HEK293 (cell line): Measurements from ENCODE around the gene PPP2R3A.

Experiments used
- CTCF ChIA-PET: fragments of 350-600 bp; formaldehyde crosslinking; extraction: SDS; loops from one replicate; lab custom pipeline; 2021; ENCODE audit warnings: antibody characterized with exemption; lab: Yijun Ruan, JAX
- POLR2A ChIA-PET: fragments of 300-600 bp; formaldehyde crosslinking; extraction: SDS; loops from one replicate; lab custom pipeline; 2020; ENCODE audit warnings: antibody characterized with exemption, inconsistent platforms; lab: Yijun Ruan, JAX
- H3K27ac ChIP-seq: fragments of 200-500 bp; sonication (Bioruptor generic); 2 replicates; pipeline ENCODE4 v1.5.1; 2014; ENCODE audit warnings: low read depth, low read length, control low read depth, inconsistent platforms; ENCODE audit errors: extremely low read depth
- H3K36me3 ChIP-seq, 2 experiments: fragments of 200-500 bp in 1 of 2; sonication (Bioruptor generic) in 1 of 2; 1 replicate in 1 of 2; 2 replicates in 1 of 2; pipeline ENCODE4 v1.5.1; 2014 to 2017; ENCODE audit warnings: inconsistent platforms in 2 of 2, low read length in 2 of 2; ENCODE audit not compliant: control insufficient read depth in 2 of 2, insufficient read depth in 1 of 2
- H3K4me1 ChIP-seq: fragments of 200-500 bp; sonication (Bioruptor generic); 2 replicates; pipeline ENCODE4 v1.5.1; 2014; ENCODE audit warnings: mild to moderate bottlenecking, low read length, inconsistent platforms; ENCODE audit not compliant: control insufficient read depth, insufficient read depth
- H3K4me3 ChIP-seq: 2 replicates; pipeline ENCODE4 v1.5.1; 2011; ENCODE audit warnings: low read depth, mild to moderate bottlenecking, control low read depth, low read length, moderate library complexity
- H3K9me3 ChIP-seq: fragments of 200-500 bp; sonication (Bioruptor generic); 2 replicates; pipeline ENCODE4 v1.5.1; 2014; ENCODE audit warnings: low read depth, low read length, inconsistent platforms; ENCODE audit not compliant: control insufficient read depth, insufficient read depth
- GFI1B ChIP-seq: fragments of 450-650 bp; formaldehyde crosslinking; IDR thresholded peaks from 2 replicates; pipeline ENCODE4 v1.5.1; 2016; ENCODE audit warnings: missing biosample characterization, missing genetic modification characterization
- GLI2 ChIP-seq: fragments of 450-650 bp; formaldehyde crosslinking; IDR thresholded peaks from 2 replicates; pipeline ENCODE4; 2017; ENCODE audit warnings: missing biosample characterization, missing genetic modification characterization, low read depth, borderline replicate concordance
- KLF9 ChIP-seq: fragments of 450-650 bp; formaldehyde crosslinking; IDR thresholded peaks from 2 replicates; pipeline ENCODE4 v1.5.1; 2016; ENCODE audit warnings: missing biosample characterization, missing genetic modification characterization, low read depth
- MEIS1 ChIP-seq: sonication (generic); formaldehyde crosslinking; IDR thresholded peaks from 2 replicates; pipeline ENCODE4 v1.8.1; 2022; ENCODE audit warnings: missing genetic modification reagents, mild to moderate bottlenecking, borderline replicate concordance
- REPIN1 ChIP-seq: fragments of 450-650 bp; formaldehyde crosslinking; IDR thresholded peaks from 2 replicates; pipeline ENCODE4 v1.5.1; 2017; ENCODE audit warnings: missing biosample characterization, missing genetic modification characterization, low read depth
- SALL2 ChIP-seq: fragments of 450-650 bp; formaldehyde crosslinking; IDR thresholded peaks from 2 replicates; pipeline ENCODE4 v1.5.0; 2017; ENCODE audit warnings: missing biosample characterization, mild to moderate bottlenecking, missing genetic modification characterization, borderline replicate concordance
- YY1 ChIP-seq: fragments of 450-650 bp; formaldehyde crosslinking; IDR thresholded peaks from 2 replicates; pipeline ENCODE4 v1.5.1; 2018; ENCODE audit warnings: missing biosample characterization, missing genetic modification characterization
- ZBTB1 ChIP-seq: fragments of 450-650 bp; formaldehyde crosslinking; IDR thresholded peaks from 2 replicates; pipeline ENCODE4 v1.5.1; 2016; ENCODE audit warnings: missing biosample characterization, missing genetic modification characterization
- ZNF112 ChIP-seq: fragments of 450-650 bp; formaldehyde crosslinking; IDR thresholded peaks from 2 replicates; pipeline ENCODE4 v1.5.0; 2017; ENCODE audit warnings: missing biosample characterization, missing genetic modification characterization
- ZNF146 ChIP-seq: fragments of 450-650 bp; formaldehyde crosslinking; IDR thresholded peaks from 2 replicates; pipeline ENCODE4 v1.5.1; 2016; ENCODE audit warnings: missing biosample characterization, missing genetic modification characterization
- ZNF19 ChIP-seq: fragments of 450-650 bp; formaldehyde crosslinking; IDR thresholded peaks from 2 replicates; pipeline ENCODE4; 2016; ENCODE audit warnings: missing biosample characterization, missing genetic modification characterization, low read depth
- ZNF211 ChIP-seq: fragments of 450-650 bp; formaldehyde crosslinking; IDR thresholded peaks from 2 replicates; pipeline ENCODE4 v1.5.1; 2016; ENCODE audit warnings: low read depth, missing biosample characterization, missing genetic modification characterization
- ZNF23 ChIP-seq: fragments of 450-650 bp; formaldehyde crosslinking; IDR thresholded peaks from 2 replicates; pipeline ENCODE4 v1.5.1; 2016; ENCODE audit warnings: missing biosample characterization, missing genetic modification characterization, borderline replicate concordance
- ZNF341 ChIP-seq: fragments of 450-650 bp; formaldehyde crosslinking; IDR thresholded peaks from 2 replicates; pipeline ENCODE4; 2016; ENCODE audit warnings: low read depth, missing biosample characterization, missing genetic modification characterization
- ZNF416 ChIP-seq: fragments of 450-650 bp; formaldehyde crosslinking; IDR thresholded peaks from 2 replicates; pipeline ENCODE4 v1.5.1; 2016; ENCODE audit warnings: missing biosample characterization, missing genetic modification characterization
- ZNF473 ChIP-seq: fragments of 450-650 bp; formaldehyde crosslinking; IDR thresholded peaks from 2 replicates; pipeline ENCODE4 v1.5.1; 2017; ENCODE audit warnings: missing biosample characterization, missing genetic modification characterization
- ZNF529 ChIP-seq: fragments of 450-650 bp; formaldehyde crosslinking; IDR thresholded peaks from 2 replicates; pipeline ENCODE4 v1.5.1; 2017; ENCODE audit warnings: missing genetic modification characterization, missing biosample characterization; ENCODE audit not compliant: insufficient replicate concordance
- ZNF548 ChIP-seq: fragments of 450-650 bp; formaldehyde crosslinking; IDR thresholded peaks from 2 replicates; pipeline ENCODE4 v1.5.1; 2016; ENCODE audit warnings: missing biosample characterization, missing genetic modification characterization
- ZNF558 ChIP-seq: fragments of 450-650 bp; formaldehyde crosslinking; IDR thresholded peaks from 2 replicates; pipeline ENCODE4 v1.5.1; 2016; ENCODE audit warnings: missing biosample characterization, missing genetic modification characterization
- ZNF560 ChIP-seq: fragments of 450-650 bp; formaldehyde crosslinking; IDR thresholded peaks from 2 replicates; pipeline ENCODE4 v1.5.1; 2017; ENCODE audit warnings: missing biosample characterization, missing genetic modification characterization, borderline replicate concordance
- ZNF623 ChIP-seq: fragments of 450-650 bp; formaldehyde crosslinking; IDR thresholded peaks from 2 replicates; pipeline ENCODE4 v1.5.1; 2016; ENCODE audit warnings: missing biosample characterization, missing genetic modification characterization
- ZNF664 ChIP-seq: fragments of 450-650 bp; formaldehyde crosslinking; IDR thresholded peaks from 2 replicates; pipeline ENCODE4 v1.5.1; 2016; ENCODE audit warnings: missing biosample characterization, missing genetic modification characterization
- ZNF768 ChIP-seq: fragments of 450-650 bp; formaldehyde crosslinking; IDR thresholded peaks from 2 replicates; pipeline ENCODE4 v1.5.1; 2018; ENCODE audit warnings: missing biosample characterization, mild to moderate bottlenecking, missing genetic modification characterization
- ZNF830 ChIP-seq: fragments of 450-650 bp; IDR thresholded peaks from 2 replicates; pipeline ENCODE4 v1.5.0; 2018; ENCODE audit warnings: missing biosample characterization, missing genetic modification characterization, low read depth, mild to moderate bottlenecking, moderate library complexity
- ZNF843 ChIP-seq: fragments of 450-650 bp; formaldehyde crosslinking; IDR thresholded peaks from 2 replicates; pipeline ENCODE4 v1.5.1; 2016; ENCODE audit warnings: missing biosample characterization, missing genetic modification characterization
- TF ChIP-seq, protein P1 (sequence below): fragments of 450-650 bp; formaldehyde crosslinking; IDR thresholded peaks from 2 replicates; pipeline ENCODE4 v1.5.1; 2016; ENCODE audit warnings: missing biosample characterization, missing genetic modification characterization
- TF ChIP-seq, protein P2 (sequence below): fragments of 450-650 bp; formaldehyde crosslinking; IDR thresholded peaks from 2 replicates; pipeline ENCODE4 v1.5.1; 2016; ENCODE audit warnings: missing biosample characterization, missing genetic modification characterization
- TF ChIP-seq, protein P3 (sequence below): fragments of 450-650 bp; formaldehyde crosslinking; IDR thresholded peaks from 2 replicates; pipeline ENCODE4 v1.5.1; 2017; ENCODE audit warnings: missing biosample characterization, missing genetic modification characterization

Gene PPP2R3A

DNA sequence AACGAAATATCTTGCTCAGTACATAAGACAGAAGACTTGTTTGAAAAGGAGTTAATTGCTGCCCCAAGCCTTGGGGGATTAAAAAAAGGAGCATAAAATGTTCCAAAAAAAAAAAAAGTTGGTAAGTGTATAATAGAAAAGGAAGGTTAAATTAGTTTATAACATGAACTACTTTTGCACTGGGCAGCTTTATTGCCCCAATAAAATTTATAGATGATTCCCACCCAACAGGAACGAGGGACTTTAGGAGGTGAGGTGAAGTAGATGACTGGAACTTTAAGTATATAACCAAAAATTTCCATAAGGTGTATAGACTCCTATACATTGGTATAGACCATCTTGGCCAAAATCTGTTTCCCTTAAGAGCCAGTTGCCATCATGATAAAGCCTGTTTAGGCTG is 14.8 kb downstream of the PPP2R3A start:
- TF ChIP-seq ZNF146 (no peak), MEIS1 (CRISPR knock-in tag) (no peak), ZNF558 (no peak), ZNF623 (tag by site-specific recombination) (no peak), ZNF19 (tag by site-specific recombination) (no peak), YY1 (tag by site-specific recombination) (no peak), ZNF843 (tag by site-specific recombination) (no peak)
- TF ChIP-seq, all 188 proteins: peak for 0
- Histone ChIP-seq H3K27ac (no peak overlapping the region), H3K4me1 (no peaks in the 10 kb centered on the region), H3K4me3 (no peak overlapping the region), H3K9me3 (no peaks in the 10 kb centered on the region), H3K36me3 (no peaks in the 10 kb centered on the region)
- ChIA-PET POLR2A (no interaction called here), CTCF (no interaction called here)

DNA sequence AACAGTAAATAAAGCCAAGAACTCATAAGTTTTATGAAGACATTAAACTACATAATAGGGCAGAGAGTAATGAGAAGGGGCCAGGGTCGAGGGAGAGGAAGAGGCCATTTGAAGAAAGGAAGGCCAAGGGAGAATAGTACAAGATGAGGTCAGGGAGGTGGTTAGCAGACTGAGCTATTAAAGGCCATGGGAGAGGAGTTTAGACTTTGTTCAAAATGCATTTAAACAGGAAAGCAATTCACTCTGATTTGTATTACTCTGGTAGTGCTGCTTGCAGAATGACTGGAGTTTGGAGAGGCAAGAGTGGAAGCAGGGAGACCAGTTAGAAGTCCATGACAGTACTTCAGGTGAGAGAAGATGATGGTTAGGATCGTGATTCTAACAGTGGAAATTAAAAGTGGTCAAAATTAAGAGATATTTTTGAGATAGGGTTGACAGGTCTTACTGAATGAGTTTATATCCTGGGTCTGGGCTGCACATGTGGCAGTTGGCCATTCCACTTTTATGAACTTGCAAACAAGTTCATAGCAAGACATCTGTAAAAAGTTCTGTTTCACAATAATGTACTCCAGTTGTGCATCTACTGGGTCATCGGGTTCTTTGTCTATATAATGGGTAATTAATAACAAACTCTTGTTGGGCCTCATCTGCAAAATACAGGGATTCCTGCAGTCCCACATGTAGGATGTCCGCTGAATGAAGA is 16.3 kb downstream of the PPP2R3A start:
- H3K4me3 ChIP-seq, result no peak overlapping the region
- H3K36me3 ChIP-seq, result no peaks in the 10 kb centered on the region
- CTCF ChIA-PET, result no interaction called here
- no peak for TF ChIP-seq GLI2 (tag by site-specific recombination)
- no peak for TF ChIP-seq ZNF112 (tag by site-specific recombination)
- TF ChIP-seq ZNF830 (tag by site-specific recombination), result no peak
- no peak for TF ChIP-seq ZNF211 (tag by site-specific recombination)
- TF ChIP-seq SALL2 (tag by site-specific recombination), result no peak
- TF ChIP-seq ZNF416 (tag by site-specific recombination), result no peak
- H3K9me3 ChIP-seq, result no peaks in the 10 kb centered on the region
- H3K4me1 ChIP-seq, result no peaks in the 10 kb centered on the region
- no peak overlapping the region for H3K27ac ChIP-seq
- POLR2A ChIA-PET, result no interaction called here

DNA sequence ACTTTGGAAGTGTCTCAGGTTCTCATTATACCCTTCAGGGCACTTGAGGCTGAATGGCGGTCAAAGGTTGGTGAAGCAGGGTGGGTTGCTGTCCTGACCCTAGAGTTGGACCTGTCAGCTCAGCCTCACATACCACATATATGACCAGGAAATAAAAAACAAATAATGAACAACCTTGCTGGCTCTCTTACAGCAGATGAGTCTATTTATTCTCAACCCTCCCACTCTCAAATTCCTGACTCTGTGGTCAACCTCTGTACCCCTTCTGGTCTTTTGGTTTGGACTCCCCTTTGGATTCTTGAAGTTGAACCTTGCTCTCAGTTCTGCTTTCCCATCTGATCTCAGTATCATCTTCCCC is 16.9 kb downstream of the PPP2R3A start:
- Histone ChIP-seq H3K9me3 (no peaks in the 10 kb centered on the region), H3K27ac (no peak overlapping the region), H3K4me3 (no peak overlapping the region), H3K4me1 (no peaks in the 10 kb centered on the region), H3K36me3 (no peaks in the 10 kb centered on the region)
- ChIA-PET POLR2A (no interaction called here), CTCF (no interaction called here)
- TF ChIP-seq, protein P1, sequence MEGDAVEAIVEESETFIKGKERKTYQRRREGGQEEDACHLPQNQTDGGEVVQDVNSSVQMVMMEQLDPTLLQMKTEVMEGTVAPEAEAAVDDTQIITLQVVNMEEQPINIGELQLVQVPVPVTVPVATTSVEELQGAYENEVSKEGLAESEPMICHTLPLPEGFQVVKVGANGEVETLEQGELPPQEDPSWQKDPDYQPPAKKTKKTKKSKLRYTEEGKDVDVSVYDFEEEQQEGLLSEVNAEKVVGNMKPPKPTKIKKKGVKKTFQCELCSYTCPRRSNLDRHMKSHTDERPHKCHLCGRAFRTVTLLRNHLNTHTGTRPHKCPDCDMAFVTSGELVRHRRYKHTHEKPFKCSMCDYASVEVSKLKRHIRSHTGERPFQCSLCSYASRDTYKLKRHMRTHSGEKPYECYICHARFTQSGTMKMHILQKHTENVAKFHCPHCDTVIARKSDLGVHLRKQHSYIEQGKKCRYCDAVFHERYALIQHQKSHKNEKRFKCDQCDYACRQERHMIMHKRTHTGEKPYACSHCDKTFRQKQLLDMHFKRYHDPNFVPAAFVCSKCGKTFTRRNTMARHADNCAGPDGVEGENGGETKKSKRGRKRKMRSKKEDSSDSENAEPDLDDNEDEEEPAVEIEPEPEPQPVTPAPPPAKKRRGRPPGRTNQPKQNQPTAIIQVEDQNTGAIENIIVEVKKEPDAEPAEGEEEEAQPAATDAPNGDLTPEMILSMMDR (tag by site-specific recombination), result no peak
- TF ChIP-seq REPIN1 (tag by site-specific recombination) (no peak), ZBTB1 (tag by site-specific recombination) (no peak), ZNF473 (tag by site-specific recombination) (no peak), ZNF112 (tag by site-specific recombination) (no peak), ZNF664 (tag by site-specific recombination) (no peak), ZNF768 (no peak), GFI1B (no peak), ZNF560 (tag by site-specific recombination) (no peak), ZNF548 (tag by site-specific recombination) (no peak), ZNF529 (tag by site-specific recombination) (no peak), ZNF341 (tag by site-specific recombination) (no peak), ZNF558 (no peak), KLF9 (tag by site-specific recombination) (no peak), ZNF23 (tag by site-specific recombination) (no peak)
- TF ChIP-seq, protein P2, sequence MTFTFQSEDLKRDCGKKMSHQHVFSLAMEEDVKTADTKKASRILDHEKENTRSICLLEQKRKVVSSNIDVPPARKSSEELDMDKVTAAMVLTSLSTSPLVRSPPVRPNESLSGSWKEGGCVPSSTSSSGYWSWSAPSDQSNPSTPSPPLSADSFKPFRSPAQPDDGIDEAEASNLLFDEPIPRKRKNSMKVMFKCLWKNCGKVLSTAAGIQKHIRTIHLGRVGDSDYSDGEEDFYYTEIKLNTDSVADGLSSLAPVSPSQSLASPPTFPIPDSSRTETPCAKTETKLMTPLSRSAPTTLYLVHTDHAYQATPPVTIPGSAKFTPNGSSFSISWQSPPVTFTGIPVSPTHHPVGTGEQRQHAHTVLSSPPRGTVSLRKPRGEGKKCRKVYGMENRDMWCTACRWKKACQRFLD (tag by site-specific recombination), result no peak
- TF ChIP-seq, protein P3, sequence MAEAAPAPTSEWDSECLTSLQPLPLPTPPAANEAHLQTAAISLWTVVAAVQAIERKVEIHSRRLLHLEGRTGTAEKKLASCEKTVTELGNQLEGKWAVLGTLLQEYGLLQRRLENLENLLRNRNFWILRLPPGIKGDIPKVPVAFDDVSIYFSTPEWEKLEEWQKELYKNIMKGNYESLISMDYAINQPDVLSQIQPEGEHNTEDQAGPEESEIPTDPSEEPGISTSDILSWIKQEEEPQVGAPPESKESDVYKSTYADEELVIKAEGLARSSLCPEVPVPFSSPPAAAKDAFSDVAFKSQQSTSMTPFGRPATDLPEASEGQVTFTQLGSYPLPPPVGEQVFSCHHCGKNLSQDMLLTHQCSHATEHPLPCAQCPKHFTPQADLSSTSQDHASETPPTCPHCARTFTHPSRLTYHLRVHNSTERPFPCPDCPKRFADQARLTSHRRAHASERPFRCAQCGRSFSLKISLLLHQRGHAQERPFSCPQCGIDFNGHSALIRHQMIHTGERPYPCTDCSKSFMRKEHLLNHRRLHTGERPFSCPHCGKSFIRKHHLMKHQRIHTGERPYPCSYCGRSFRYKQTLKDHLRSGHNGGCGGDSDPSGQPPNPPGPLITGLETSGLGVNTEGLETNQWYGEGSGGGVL, result no peak
